Activated naive CD8-positive, alpha-beta T cell (primary cell): ENCODE data around the gene EPHA8.

Experiments
- H3K27ac Mint-ChIP-seq: one replicate; pipeline ENCODE4 v1.8.0; 2021; ENCODE audit warnings: mixed read lengths
- H3K27me3 Mint-ChIP-seq: one replicate; pipeline ENCODE4 v1.8.0; 2021; ENCODE audit warnings: mixed read lengths
- H3K36me3 Mint-ChIP-seq: one replicate; pipeline ENCODE4 v1.8.0; 2021; ENCODE audit warnings: mixed read lengths
- H3K4me1 Mint-ChIP-seq: one replicate; pipeline ENCODE4 v1.8.0; 2021; ENCODE audit warnings: low read depth, mixed read lengths
- H3K4me3 Mint-ChIP-seq: one replicate; pipeline ENCODE4 v1.8.0; 2021; ENCODE audit warnings: mild to moderate bottlenecking, mixed read lengths
- H3K9me3 Mint-ChIP-seq: one replicate; pipeline ENCODE4 v1.8.0; 2021; ENCODE audit warnings: low read depth, mixed read lengths

EPHA8 gene

DNA sequence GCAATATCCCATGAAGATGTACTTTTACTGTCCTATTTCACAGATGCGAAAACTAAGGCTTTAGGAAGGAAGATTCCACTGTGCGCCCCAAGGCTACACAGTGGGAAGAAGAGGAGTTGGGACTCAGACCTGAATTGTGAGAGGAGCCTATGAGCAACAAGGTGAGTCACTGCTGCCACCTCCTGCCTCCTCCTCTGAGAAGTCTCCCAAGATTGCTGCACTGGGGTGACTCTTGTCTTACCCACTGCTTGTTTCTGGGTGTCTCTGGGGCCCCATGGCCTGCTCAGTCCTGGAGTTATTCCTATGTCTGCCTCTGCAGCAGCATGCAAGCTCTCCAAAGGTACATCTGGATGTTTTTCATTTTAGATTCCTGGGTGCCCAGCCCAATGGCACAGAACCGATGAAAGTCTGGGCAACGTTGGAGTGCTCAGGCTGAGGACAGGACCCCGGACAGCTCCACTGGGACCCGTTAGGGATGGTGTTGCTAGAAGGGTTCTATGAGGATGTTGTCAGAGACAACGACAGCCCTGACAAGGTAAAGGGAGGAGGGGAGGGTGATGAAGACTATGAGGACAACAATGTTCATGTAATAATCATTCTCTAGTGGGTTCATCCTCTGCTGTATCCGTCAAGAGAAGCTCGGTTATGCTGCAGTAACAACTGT is 62.1 kb downstream of the EPHA8 start:
- Mint-ChIP-seq H3K27ac (no peak overlapping the region), H3K4me1 (no peaks in the 10 kb centered on the region), H3K9me3 (no peaks in the 10 kb centered on the region), H3K4me3 (no peak overlapping the region), H3K27me3 (peaks cover 28% of the 10 kb centered on the region), H3K36me3 (no peaks in the 10 kb centered on the region)

DNA sequence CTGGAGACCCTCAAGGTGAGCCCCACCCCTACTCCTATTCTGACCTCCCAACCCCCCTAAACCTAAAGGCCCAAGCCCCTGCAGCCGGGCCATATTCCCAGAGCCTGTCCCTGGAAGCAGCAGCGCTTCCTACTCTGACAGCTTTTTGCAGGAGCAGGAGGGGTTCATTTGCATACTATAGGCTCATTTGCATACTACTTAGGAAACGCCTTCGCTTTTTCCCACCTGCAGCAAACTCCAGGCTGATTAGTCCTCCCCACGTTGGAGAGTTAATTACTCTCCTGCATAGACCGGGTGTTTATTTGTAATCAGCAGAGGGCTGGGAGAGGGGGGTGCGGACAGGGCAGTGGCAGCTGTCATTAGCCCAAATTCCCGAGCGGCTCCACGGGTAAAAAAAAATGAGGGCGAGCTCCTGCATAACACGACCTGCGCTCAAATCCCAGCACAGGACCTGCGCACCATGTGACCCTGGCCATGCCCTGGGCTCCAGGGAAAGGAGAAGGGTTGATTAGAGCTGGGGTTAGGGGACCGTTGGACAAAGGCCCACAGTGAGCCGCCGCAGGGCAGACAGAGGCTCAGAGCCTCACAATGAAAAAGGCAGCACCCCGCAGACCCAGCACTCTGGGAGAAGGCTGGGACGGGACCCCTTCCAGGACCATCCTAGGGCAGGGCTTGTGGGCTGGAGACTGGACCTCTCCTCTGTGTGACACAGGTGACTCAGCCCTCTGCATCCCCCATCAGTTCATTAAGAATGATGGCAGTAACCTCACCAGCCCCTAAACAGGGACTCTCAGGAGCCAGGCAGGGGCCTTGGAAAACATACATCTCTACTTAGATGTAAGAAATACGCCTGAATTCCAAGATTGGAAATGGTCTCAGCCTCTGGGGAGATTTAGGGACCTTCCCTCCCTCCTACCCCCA is 63.2 kb downstream of the EPHA8 start:
- Mint-ChIP-seq H3K4me3 (no peak overlapping the region), H3K9me3 (no peaks in the 10 kb centered on the region), H3K27ac (no peak overlapping the region), H3K27me3 (peaks cover 28% of the 10 kb centered on the region), H3K4me1 (no peaks in the 10 kb centered on the region), H3K36me3 (no peaks in the 10 kb centered on the region)

DNA sequence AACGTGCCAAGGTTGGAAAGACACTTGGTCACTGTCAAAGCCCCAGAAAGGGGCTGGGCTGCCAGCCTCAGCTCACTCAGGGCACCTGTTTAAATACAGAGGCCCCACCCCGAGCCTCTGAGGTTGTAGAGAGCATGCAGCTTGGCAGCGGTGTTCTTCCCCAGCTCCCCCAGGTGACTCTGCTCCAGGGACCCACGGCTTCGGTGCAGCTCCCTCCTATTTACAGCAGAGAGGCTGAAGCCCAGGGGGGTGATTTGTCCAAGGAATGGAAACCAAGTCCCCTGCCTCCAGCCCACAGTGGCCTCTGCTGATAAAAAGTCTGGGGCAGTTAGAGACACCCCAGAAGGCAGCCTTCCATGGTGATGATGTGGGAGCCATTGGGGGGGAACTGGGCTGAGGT is 64.0 kb downstream of the EPHA8 start:
- Mint-ChIP-seq H3K36me3 (no peaks in the 10 kb centered on the region), H3K27me3 (peaks cover 30% of the 10 kb centered on the region), H3K9me3 (no peaks in the 10 kb centered on the region), H3K27ac (no peak overlapping the region), H3K4me3 (no peak overlapping the region), H3K4me1 (no peaks in the 10 kb centered on the region)

DNA sequence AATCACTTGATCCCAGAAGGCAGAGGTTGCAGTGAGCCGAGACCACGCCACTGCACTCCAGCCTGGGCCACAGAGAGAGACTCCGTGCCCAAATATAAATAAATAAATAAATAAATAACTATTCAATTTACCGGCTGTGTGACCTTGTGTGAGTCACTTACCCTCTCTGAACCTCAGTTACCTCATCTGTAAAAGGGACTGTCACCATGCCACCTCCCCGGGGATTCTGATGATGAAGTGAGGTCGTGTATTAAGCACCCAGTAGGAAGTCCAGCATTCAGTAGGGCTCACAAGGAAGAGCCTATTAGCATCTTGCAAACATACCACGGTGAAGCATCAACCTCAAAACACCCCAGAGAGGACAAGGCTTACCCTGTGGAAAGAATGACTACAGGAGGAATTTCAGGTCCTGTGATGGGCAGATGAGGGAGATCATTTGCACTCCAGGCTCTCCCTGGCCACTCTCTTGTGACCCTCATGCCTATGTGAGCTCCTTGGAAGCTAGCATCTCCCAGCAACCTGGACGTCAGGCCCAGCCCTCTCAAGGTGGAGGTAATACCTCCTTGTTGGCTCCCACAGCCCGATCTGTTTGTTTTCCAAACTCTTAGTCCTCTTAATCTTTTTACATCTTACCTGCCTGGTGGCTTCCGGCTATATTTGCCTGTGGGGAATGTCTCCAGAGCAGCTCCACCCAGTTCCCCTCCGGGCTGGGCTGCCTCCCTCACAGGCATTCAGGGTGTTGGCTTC is 65.6 kb downstream of the EPHA8 start:
- no peak overlapping the region for H3K4me3 Mint-ChIP-seq
- H3K4me1 Mint-ChIP-seq: no peaks in the 10 kb centered on the region
- H3K27me3 Mint-ChIP-seq: peaks cover 31% of the 10 kb centered on the region
- H3K9me3 Mint-ChIP-seq: no peaks in the 10 kb centered on the region
- no peaks in the 10 kb centered on the region for H3K36me3 Mint-ChIP-seq
- no peak overlapping the region for H3K27ac Mint-ChIP-seq

DNA sequence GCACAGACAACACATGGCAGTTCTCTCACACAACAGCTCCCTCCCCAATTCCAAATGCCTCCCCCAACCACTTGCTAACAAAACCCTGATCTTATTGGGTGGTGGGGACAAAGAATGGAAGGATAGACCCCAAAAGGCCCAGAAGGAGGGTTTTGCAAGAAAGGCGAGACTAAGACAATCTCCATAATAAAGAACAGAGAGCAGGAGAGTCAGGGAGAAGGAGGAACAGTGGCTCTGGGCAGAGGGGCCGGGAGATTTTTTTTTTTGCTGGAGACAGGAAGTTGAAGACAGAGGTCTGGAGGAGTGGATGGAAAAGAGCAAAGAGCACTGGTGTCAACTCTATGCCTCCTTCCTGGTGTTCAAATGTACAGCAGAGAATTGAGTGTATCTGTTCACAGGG is 66.6 kb downstream of the EPHA8 start:
- H3K27me3 Mint-ChIP-seq: peaks cover 28% of the 10 kb centered on the region
- H3K36me3 Mint-ChIP-seq: no peaks in the 10 kb centered on the region
- no peak overlapping the region for H3K27ac Mint-ChIP-seq
- H3K4me3 Mint-ChIP-seq: no peak overlapping the region
- no peaks in the 10 kb centered on the region for H3K9me3 Mint-ChIP-seq
- no peaks in the 10 kb centered on the region for H3K4me1 Mint-ChIP-seq

DNA sequence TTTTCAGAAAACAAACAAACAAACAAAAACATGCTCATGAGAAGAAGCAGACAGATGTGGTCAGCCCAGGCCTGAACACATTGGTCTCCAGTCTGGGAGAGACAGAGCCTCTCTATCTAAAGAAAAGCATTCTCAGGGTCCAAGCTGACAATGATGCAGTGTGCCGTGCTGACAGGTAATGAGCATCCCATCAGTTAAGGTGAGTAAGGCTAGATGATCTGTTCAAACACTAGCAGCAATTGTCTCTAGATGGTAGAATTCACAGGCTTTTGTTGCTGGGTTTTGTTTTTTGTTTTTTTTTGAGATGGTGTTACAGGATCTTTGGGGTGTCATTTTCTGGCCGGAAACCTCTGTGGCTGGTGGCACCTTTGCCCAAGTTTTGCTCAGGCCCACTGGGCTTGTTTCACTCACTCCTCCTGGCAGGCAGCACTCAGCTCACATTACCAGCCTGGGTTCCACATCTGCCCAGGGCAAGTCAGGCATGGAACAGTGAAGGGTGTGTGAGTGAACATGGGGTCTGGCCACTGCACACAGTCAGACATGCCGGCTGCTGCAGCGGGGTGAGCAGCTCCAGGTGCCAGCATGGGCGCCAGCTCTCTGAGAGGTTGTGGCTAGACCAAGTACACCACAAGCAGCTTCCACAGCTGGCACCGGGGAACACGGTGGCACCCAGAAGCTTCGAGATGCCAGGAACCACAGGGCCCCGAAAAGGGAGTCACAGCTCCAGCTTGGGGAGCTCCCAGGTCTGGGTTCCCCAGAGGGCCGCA is 70.6 kb downstream of the EPHA8 start:
- H3K36me3 Mint-ChIP-seq: no peaks in the 10 kb centered on the region
- H3K4me1 Mint-ChIP-seq: no peaks in the 10 kb centered on the region
- H3K27ac Mint-ChIP-seq: no peak overlapping the region
- no peak overlapping the region for H3K4me3 Mint-ChIP-seq
- peaks cover 25% of the 10 kb centered on the region for H3K27me3 Mint-ChIP-seq
- no peaks in the 10 kb centered on the region for H3K9me3 Mint-ChIP-seq

DNA sequence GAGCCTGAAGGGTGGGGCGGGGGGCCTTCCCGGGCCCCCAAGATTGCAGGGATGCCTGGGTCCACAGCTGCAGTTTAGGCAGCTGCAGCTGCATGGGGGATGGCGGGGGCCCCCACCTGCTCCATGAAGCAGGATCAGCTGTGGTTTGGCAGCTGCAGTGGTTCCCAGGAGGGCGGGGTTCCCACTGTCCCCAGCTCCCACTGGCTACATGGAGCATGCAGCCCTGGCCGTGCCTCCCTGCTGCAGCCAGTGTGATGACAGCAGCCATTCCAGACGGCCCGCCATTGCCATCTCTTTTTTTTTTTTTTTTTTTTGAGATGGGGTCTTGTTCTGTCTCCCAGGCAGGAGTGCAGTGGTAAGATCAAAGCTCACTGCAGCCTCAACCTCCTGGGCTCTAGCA is 72.1 kb downstream of the EPHA8 start:
- Mint-ChIP-seq H3K27me3 (peaks cover 16% of the 10 kb centered on the region), H3K4me3 (no peak overlapping the region), H3K36me3 (no peaks in the 10 kb centered on the region), H3K9me3 (no peaks in the 10 kb centered on the region), H3K27ac (no peak overlapping the region), H3K4me1 (no peaks in the 10 kb centered on the region)

DNA sequence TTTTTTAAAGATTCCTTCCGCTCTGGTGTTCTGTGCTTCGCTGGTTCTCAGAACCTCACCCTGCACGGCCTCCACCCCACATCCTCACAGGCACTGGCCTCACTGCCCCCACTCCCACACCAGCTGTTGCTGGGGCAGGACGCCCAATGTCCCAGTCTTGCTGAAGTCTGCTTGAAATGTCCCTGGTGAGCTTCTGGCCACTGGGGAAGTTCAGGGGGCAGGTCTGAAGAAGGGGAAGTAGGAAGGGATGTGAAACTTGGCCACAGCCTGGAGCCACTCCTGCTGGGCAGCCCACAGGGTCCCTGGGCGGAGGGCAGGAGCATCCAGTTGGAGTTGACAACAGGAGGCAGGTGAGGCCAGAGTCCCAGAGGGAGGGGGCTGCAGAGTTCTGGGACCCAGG is 73.1 kb downstream of the EPHA8 start, which contains the start of gene C1QA:
TSS of gene C1QA (plus strand) at position 276 of the 400 bp plus-strand sequence. CDS start 989 bp downstream, outside the sequence.
- Mint-ChIP-seq H3K9me3 (no peaks in the 10 kb centered on the region), H3K27ac (no peak within 1 kb of the TSS), H3K4me1 (no peaks in the 10 kb centered on the region), H3K4me3 (no peak within 1 kb of the TSS), H3K27me3 (peaks cover 20% of the 10 kb centered on the region), H3K36me3 (no peaks in the 10 kb centered on the region)

DNA sequence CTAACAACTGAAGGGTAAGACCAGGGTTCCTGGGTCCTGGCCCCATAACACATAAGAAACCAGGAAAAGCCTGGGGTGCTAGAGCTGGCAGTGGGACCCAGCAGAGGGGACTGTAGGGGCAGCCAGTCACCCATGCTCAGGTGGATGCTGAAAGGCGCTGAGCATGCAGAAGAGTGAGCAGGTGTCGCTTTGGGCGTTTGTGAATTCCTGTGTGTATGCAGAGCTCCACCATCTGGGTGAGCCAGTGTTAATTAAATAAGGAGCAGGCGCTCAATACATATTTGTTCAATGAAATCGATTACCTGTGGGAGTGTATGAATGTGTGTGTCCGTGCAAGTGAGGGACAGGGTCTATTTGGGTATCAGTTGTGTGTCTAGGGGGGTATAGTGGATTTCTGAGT is 73.6 kb downstream of the EPHA8 start:
- Mint-ChIP-seq H3K27me3 (peaks cover 18% of the 10 kb centered on the region), H3K4me1 (no peaks in the 10 kb centered on the region), H3K36me3 (no peaks in the 10 kb centered on the region), H3K27ac (no peak overlapping the region), H3K4me3 (no peak overlapping the region), H3K9me3 (no peaks in the 10 kb centered on the region)

DNA sequence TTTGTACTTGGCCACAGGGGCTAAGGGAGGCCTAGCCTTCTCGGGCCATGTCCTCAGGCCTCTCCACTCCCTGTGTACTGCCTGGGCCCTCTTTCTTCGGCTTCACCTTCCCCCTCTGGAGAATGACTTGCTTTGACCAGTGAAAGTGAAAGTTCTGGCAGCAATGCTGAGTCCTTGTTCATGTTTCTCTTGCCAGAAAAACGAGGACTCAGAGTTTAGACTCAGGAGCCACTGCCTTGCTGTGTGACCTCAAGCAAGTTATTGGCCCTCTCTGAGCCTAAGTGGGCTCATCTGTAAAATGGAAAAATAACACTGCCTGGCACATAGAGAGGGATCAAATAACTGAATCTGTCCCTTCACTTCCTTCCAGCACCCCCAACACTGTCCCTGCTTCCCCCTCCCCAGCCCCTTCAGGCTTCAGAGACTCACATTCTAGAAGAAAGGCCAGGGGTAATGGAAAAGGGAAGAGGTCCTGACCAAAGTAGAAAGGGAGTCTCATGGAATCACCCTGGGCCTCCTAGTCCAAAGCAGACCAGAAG is 74.7 kb downstream of the EPHA8 start:
- Mint-ChIP-seq H3K27me3 (peaks cover 16% of the 10 kb centered on the region), H3K4me1 (no peaks in the 10 kb centered on the region), H3K9me3 (no peaks in the 10 kb centered on the region), H3K36me3 (no peaks in the 10 kb centered on the region), H3K4me3 (no peak overlapping the region), H3K27ac (no peak overlapping the region)

DNA sequence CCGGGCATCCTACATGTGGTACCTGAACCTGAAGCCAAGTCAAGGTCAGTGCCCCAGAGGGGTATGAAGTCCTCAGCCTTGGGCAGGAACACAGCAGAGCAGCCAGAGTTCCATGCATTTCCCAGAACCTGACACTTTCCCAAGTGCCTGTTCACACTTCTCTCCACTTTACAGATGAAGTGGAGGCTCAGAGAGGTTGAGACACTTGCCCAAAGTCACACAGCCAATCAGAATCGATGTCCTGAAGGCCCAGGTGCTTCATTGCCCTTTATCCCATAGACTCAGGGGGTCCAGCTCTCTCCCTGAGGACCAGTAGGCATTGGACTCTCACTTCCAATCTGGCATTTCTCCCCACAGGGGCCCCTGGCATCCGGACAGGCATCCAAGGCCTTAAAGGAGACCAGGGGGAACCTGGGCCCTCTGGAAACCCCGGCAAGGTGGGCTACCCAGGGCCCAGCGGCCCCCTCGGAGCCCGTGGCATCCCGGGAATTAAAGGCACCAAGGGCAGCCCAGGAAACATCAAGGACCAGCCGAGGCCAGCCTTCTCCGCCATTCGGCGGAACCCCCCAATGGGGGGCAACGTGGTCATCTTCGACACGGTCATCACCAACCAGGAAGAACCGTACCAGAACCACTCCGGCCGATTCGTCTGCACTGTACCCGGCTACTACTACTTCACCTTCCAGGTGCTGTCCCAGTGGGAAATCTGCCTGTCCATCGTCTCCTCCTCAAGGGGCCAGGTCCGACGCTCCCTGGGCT is 75.4 kb downstream of the EPHA8 start:
- H3K27me3 Mint-ChIP-seq: peaks cover 14% of the 10 kb centered on the region
- no peaks in the 10 kb centered on the region for H3K9me3 Mint-ChIP-seq
- H3K27ac Mint-ChIP-seq: no peak overlapping the region
- no peaks in the 10 kb centered on the region for H3K4me1 Mint-ChIP-seq
- no peaks in the 10 kb centered on the region for H3K36me3 Mint-ChIP-seq
- H3K4me3 Mint-ChIP-seq: no peak overlapping the region

DNA sequence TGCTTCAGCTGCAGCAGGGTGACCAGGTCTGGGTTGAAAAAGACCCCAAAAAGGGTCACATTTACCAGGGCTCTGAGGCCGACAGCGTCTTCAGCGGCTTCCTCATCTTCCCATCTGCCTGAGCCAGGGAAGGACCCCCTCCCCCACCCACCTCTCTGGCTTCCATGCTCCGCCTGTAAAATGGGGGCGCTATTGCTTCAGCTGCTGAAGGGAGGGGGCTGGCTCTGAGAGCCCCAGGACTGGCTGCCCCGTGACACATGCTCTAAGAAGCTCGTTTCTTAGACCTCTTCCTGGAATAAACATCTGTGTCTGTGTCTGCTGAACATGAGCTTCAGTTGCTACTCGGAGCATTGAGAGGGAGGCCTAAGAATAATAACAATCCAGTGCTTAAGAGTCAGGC is 76.0 kb downstream of the EPHA8 start:
- H3K4me3 Mint-ChIP-seq: no peak overlapping the region
- H3K27ac Mint-ChIP-seq: no peak overlapping the region
- no peaks in the 10 kb centered on the region for H3K9me3 Mint-ChIP-seq
- H3K4me1 Mint-ChIP-seq: no peaks in the 10 kb centered on the region
- peaks cover 11% of the 10 kb centered on the region for H3K27me3 Mint-ChIP-seq
- H3K36me3 Mint-ChIP-seq: no peaks in the 10 kb centered on the region

DNA sequence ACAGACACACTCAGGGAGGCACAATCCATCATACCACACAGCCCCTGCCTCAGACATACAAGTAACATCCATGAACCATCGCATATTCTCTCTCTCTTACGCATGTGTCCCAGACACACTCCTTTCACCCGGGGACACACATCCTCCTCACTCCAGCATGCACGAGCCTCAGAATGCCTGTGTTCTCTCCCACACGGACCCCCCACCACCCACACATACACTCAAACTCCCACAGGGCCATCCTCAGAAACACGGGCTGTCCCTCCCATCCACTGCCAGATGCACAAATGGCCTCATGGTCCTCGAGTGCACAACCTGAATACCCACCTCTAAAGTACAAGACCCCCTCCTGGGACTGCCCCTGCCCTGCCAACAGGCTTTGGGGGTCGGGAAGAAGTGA is 78.0 kb downstream of the EPHA8 start:
- Mint-ChIP-seq H3K27ac (no peak overlapping the region), H3K4me1 (no peaks in the 10 kb centered on the region), H3K9me3 (no peaks in the 10 kb centered on the region), H3K36me3 (no peaks in the 10 kb centered on the region), H3K27me3 (peaks cover 10% of the 10 kb centered on the region), H3K4me3 (no peak overlapping the region)
